Neural cell (in vitro differentiated cells): Measurements from ENCODE around the gene TRMT1. TPM values are rescaled to one million over a fixed set of nuclear protein-coding genes. Genes with fewer than 3 reads are reported as not detected.

Source experiments
- H2AFZ ChIP-seq: fragments of 200-600, 300-800 bp; sonication (generic), shearing (Covaris generic); 2 replicates; pipeline ENCODE4 v1.6.0; 2014; ENCODE audit warnings: low read depth, mild to moderate bottlenecking, antibody characterized with exemption, low read length, moderate library complexity
- H3F3A ChIP-seq: fragments of 200-600 bp; shearing (Covaris generic); 2 replicates; pipeline ENCODE4 v1.6.1; 2016; ENCODE audit warnings: mild to moderate bottlenecking, moderate library complexity, mixed read lengths, antibody characterized with exemption, low read length; ENCODE audit not compliant: insufficient read depth, poor library complexity, severe bottlenecking
- H3K27ac ChIP-seq: fragments of 200-600, 300-800 bp; sonication (generic), shearing (Covaris generic); 2 replicates; pipeline ENCODE4 v1.5.1; 2014; ENCODE audit warnings: mild to moderate bottlenecking, low read length, moderate library complexity
- H3K27me3 ChIP-seq: fragments of 300-800, 200-600 bp; sonication (generic), shearing (Covaris generic); 2 replicates; pipeline ENCODE4 v1.6.0; 2014; ENCODE audit warnings: mild to moderate bottlenecking, low read depth, low read length, moderate library complexity; ENCODE audit not compliant: insufficient read depth
- H3K36me3 ChIP-seq: fragments of 300-800, 200-600 bp; sonication (generic), shearing (Covaris generic); 2 replicates; pipeline ENCODE4 v1.5.1; 2014; ENCODE audit warnings: mild to moderate bottlenecking, antibody characterized with exemption, low read length, moderate library complexity; ENCODE audit not compliant: insufficient read depth
- H3K4me2 ChIP-seq: fragments of 300-800, 200-600 bp; sonication (generic), shearing (Covaris generic); 2 replicates; pipeline ENCODE4 v1.6.0; 2014; ENCODE audit warnings: mild to moderate bottlenecking, low read length
- H3K4me3 ChIP-seq: fragments of 300-800, 200-600 bp; sonication (generic), shearing (Covaris generic); 2 replicates; pipeline ENCODE4 v1.5.1; 2014; ENCODE audit warnings: mild to moderate bottlenecking, low read length, moderate library complexity
- H3K79me2 ChIP-seq: fragments of 200-600 bp; shearing (Covaris generic); replicated peaks from 2 replicates; pipeline ENCODE4 v1.6.0; 2014; ENCODE audit warnings: mild to moderate bottlenecking, low read length, moderate library complexity; ENCODE audit not compliant: insufficient read depth
- H3K9ac ChIP-seq: fragments of 300-800, 200-600 bp; sonication (generic), shearing (Covaris generic); 2 replicates; pipeline ENCODE4 v1.6.1; 2016; ENCODE audit warnings: mild to moderate bottlenecking, low read length, mixed read lengths
- H3K9me2 ChIP-seq: fragments of 200-600 bp; shearing (Covaris generic); 2 replicates; pipeline ENCODE4 v1.6.1; 2016; ENCODE audit warnings: mild to moderate bottlenecking, low read length, mixed read lengths; ENCODE audit not compliant: insufficient read depth
- H3K9me3 ChIP-seq: fragments of 200-600, 300-800 bp; sonication (generic), shearing (Covaris generic); 2 replicates; pipeline ENCODE4 v1.6.1; 2016; ENCODE audit warnings: mild to moderate bottlenecking, mixed run types, low read length, moderate library complexity, mixed read lengths
- H4K20me1 ChIP-seq: fragments of 200-600 bp; shearing (Covaris generic); 2 replicates; pipeline ENCODE4 v1.6.1; 2016; ENCODE audit warnings: mild to moderate bottlenecking, mixed run types; ENCODE audit not compliant: insufficient read depth
- EP300 ChIP-seq: fragments of 450-650 bp; conservative IDR thresholded peaks from 2 replicates; pipeline ENCODE4 v1.6.1; 2014; ENCODE audit warnings: antibody characterized with exemption, mild to moderate bottlenecking, moderate library complexity; ENCODE audit not compliant: poor library complexity, severe bottlenecking
- EZH2 ChIP-seq: fragments of 200-600, 300-800 bp; shearing (Covaris generic), sonication (generic); IDR thresholded peaks from 2 replicates; pipeline ENCODE4 v1.6.1; 2014; ENCODE audit warnings: antibody characterized with exemption, low read length, borderline replicate concordance, mild to moderate bottlenecking; ENCODE audit not compliant: insufficient read depth, poor library complexity, severe bottlenecking
- MXI1 ChIP-seq: fragments of 450-650 bp; conservative IDR thresholded peaks from 2 replicates; pipeline ENCODE4 v1.6.1; 2014; ENCODE audit warnings: antibody characterized with exemption, mild to moderate bottlenecking; ENCODE audit not compliant: poor library complexity, severe bottlenecking
- POLR2AphosphoS5 ChIP-seq: IDR thresholded peaks from 2 replicates; pipeline ENCODE4 v1.6.1; 2012
- RAD21 ChIP-seq: fragments of 450-650 bp; conservative IDR thresholded peaks from 2 replicates; pipeline ENCODE4 v1.6.1; 2014; ENCODE audit warnings: antibody characterized with exemption, mild to moderate bottlenecking, moderate library complexity
- REST ChIP-seq: IDR thresholded peaks from 2 replicates; pipeline ENCODE4 v1.6.1; 2012; ENCODE audit warnings: borderline replicate concordance
- SMC3 ChIP-seq: fragments of 450-650 bp; conservative IDR thresholded peaks from 2 replicates; pipeline ENCODE4 v1.6.1; 2014; ENCODE audit warnings: antibody characterized with exemption, mild to moderate bottlenecking, moderate library complexity; ENCODE audit not compliant: poor library complexity
- TAF1 ChIP-seq: IDR thresholded peaks from 2 replicates; pipeline ENCODE4 v1.6.1; 2012; ENCODE audit warnings: low read depth
- polyA plus RNA-seq: library from polyadenylated mRNA; depleted of rRNA; stranded (reverse); fragments of >200 nt; gene quantifications from 2 replicates; pipeline ENCODE4 v1.2.3, GENCODE V29; 2014
- TF ChIP-seq, protein P1 (sequence below): fragments of 450-650 bp; IDR thresholded peaks from 2 replicates; pipeline ENCODE4 v1.5.1; 2014; ENCODE audit warnings: antibody characterized with exemption, mild to moderate bottlenecking, moderate library complexity; ENCODE audit not compliant: poor library complexity, severe bottlenecking

TRMT1 gene
- polyA plus RNA-seq, 1 donor from 2014 or later: 94.4 TPM

DNA sequence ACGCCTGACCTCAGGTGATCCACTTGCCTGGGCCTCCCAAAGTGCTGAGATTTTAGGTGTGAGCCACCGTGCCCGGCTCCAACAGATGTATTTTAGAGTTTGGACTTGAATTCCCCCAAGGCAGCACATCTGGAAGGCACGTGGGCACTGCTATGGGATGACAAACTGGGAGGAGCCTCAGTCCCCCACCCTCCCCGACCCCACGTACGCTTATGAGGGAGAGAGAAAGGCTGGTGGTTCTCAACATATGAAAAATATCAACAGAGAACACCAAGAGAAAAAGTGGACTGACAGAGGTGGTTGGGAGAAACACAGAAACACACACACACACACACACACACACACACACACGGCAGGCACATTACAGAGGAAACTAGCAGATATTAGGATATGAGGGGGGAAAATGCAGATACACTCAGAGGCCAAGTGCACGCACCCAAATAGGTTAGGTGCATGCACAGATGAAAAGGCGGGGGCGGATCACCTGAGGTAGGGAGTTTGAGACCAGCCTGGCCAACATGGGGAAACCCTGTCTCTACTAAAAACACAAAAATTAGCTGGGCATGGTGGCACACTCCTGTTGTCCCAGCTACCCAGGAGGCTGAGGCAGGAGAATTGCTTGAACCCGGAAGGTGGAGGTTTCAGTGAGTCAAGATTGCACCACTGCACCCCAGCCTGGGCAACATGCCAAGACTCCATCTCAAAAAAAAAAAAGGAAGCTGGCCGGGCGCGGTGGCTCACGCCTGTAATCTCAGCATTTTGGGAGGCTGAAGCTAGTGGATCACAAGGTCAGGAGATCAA, 30.4 kb upstream of the TRMT1 start:
- Histone ChIP-seq H4K20me1 (no peaks in the 10 kb centered on the region), H3K4me2 (no peak overlapping the region)

DNA sequence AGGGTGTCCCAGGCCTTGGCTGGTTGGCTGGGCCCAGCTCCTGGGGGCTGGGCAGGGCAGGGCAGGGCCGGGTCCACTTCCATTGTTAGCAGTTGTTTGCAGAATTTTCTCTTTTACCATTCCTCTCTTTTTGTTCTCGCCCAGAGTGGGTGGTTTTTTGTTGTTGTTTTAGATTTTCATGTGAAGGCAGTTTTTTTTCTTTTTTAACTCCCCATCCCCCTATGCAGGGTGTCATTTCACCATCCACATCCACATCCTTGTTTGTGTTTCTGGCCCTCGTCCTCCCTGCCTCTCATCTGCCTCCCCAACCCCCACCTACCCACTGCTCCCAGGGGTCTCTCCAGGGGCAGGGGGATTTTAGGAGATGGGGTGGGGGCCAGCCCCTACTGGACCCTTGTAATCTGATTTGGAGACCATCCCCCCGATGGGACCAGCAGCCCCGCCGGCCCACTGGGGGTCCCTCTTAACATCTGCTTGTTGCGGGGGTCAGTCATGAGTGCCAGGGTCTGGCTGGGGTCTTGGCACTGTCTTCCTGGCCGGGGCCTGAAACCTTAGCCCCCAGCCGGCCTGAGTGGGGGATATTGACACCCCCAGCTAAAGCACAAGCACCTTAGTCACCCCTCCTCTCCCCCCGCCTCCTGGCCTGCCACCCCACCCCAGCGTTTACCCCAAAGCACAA, 23.2 kb upstream of the TRMT1 start:
- Histone ChIP-seq H4K20me1 (no peaks in the 10 kb centered on the region), H3F3A (no peaks in the 10 kb centered on the region), H2AFZ (no peak overlapping the region), H3K4me2 (no peak overlapping the region), H3K9me3 (no peaks in the 10 kb centered on the region), H3K4me3 (no peak overlapping the region), H3K36me3 (no peaks in the 10 kb centered on the region), H3K27me3 (no peaks in the 10 kb centered on the region), H3K9me2 (no peaks in the 10 kb centered on the region), H3K9ac (no peak overlapping the region), H3K27ac (no peak overlapping the region), H3K79me2 (no peaks in the 10 kb centered on the region)
- TF ChIP-seq MXI1 (no peak), EP300 (no peak), SMC3 (no peak), TAF1 (no peak), REST (no peak), EZH2 (no peak)
- TF ChIP-seq, protein P1, sequence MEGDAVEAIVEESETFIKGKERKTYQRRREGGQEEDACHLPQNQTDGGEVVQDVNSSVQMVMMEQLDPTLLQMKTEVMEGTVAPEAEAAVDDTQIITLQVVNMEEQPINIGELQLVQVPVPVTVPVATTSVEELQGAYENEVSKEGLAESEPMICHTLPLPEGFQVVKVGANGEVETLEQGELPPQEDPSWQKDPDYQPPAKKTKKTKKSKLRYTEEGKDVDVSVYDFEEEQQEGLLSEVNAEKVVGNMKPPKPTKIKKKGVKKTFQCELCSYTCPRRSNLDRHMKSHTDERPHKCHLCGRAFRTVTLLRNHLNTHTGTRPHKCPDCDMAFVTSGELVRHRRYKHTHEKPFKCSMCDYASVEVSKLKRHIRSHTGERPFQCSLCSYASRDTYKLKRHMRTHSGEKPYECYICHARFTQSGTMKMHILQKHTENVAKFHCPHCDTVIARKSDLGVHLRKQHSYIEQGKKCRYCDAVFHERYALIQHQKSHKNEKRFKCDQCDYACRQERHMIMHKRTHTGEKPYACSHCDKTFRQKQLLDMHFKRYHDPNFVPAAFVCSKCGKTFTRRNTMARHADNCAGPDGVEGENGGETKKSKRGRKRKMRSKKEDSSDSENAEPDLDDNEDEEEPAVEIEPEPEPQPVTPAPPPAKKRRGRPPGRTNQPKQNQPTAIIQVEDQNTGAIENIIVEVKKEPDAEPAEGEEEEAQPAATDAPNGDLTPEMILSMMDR: no peak

More for the DNA sequence above, 30.4 kb upstream of the TRMT1 start:
- Histone ChIP-seq H3K27ac (no peak overlapping the region), H3K9ac (no peak overlapping the region), H3K9me2 (no peaks in the 10 kb centered on the region), H2AFZ (no peak overlapping the region), H3K36me3 (no peaks in the 10 kb centered on the region), H3K79me2 (peaks cover 4% of the 10 kb centered on the region), H3K9me3 (no peaks in the 10 kb centered on the region), H3K4me3 (no peak overlapping the region), H3K27me3 (no peaks in the 10 kb centered on the region), H3F3A (no peaks in the 10 kb centered on the region)
- no peak for TF ChIP-seq POLR2AphosphoS5
- no peak for TF ChIP-seq TAF1
- TF ChIP-seq, protein P1: no peak
- TF ChIP-seq RAD21: no peak
- no peak for TF ChIP-seq EP300
